ENCODE results near the gene LRP6. TPM values are rescaled to one million over a fixed set of nuclear protein-coding genes. Genes with fewer than 3 reads are reported as not detected.

The LRP6 gene
- total and polyA plus RNA-seq, 4 donors: 14.7 to 76.8 (median 23.2) TPM

GRCh38 chr12:12185414-12185813 is 81.4 kb downstream of the LRP6 start:
- Histone ChIP-seq H3K4me3 (ENCODE audit: low read depth in 1 of 3, low read length in 3 of 3) (no peak overlapping the region), H3K27ac (ENCODE audit: low read depth in 1 of 2, low read length in 2 of 2) (no peak overlapping the region), H3K36me3 (ENCODE audit: control insufficient read depth in 4 of 4, insufficient read depth in 3 of 4, low read depth in 1 of 4, low read length in 3 of 4) (peaks cover 0 to 15% (median 6%) of the 10 kb centered on the region in 4 donors), H3K4me1 (ENCODE audit: control insufficient read depth in 4 of 4, insufficient read depth in 4 of 4, low read length in 3 of 4) (peaks cover 0 to 6% (median 0%) of the 10 kb centered on the region in 4 donors), H3K9me3 (ENCODE audit: control insufficient read depth in 4 of 4, low read length in 3 of 4) (no peaks in the 10 kb centered on the region), H3K9ac (ENCODE audit: low read depth in 1 of 2, low read length in 2 of 2) (no peak overlapping the region), H3K27me3 (ENCODE audit: control insufficient read depth in 4 of 4, insufficient read depth in 4 of 4, low read length in 3 of 4) (no peaks in the 10 kb centered on the region)
- WGBS: 64% methylated on average over 2 of the region's 2 CpGs
- no peak for DNase-seq (ENCODE audit: low spot score)
- TF ChIP-seq, protein P1, sequence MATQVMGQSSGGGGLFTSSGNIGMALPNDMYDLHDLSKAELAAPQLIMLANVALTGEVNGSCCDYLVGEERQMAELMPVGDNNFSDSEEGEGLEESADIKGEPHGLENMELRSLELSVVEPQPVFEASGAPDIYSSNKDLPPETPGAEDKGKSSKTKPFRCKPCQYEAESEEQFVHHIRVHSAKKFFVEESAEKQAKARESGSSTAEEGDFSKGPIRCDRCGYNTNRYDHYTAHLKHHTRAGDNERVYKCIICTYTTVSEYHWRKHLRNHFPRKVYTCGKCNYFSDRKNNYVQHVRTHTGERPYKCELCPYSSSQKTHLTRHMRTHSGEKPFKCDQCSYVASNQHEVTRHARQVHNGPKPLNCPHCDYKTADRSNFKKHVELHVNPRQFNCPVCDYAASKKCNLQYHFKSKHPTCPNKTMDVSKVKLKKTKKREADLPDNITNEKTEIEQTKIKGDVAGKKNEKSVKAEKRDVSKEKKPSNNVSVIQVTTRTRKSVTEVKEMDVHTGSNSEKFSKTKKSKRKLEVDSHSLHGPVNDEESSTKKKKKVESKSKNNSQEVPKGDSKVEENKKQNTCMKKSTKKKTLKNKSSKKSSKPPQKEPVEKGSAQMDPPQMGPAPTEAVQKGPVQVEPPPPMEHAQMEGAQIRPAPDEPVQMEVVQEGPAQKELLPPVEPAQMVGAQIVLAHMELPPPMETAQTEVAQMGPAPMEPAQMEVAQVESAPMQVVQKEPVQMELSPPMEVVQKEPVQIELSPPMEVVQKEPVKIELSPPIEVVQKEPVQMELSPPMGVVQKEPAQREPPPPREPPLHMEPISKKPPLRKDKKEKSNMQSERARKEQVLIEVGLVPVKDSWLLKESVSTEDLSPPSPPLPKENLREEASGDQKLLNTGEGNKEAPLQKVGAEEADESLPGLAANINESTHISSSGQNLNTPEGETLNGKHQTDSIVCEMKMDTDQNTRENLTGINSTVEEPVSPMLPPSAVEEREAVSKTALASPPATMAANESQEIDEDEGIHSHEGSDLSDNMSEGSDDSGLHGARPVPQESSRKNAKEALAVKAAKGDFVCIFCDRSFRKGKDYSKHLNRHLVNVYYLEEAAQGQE (IDR thresholded peaks at IDR 0.05): no peak
- TF ChIP-seq ZBTB33 (IDR thresholded peaks at IDR 0.05) (no peak), HNF4A (conservative IDR thresholded peaks at IDR 0.05) (no peak), TAF1 (conservative IDR thresholded peaks at IDR 0.05) (no peak), SP1 (IDR thresholded peaks at IDR 0.05) (no peak), NR2F2 (IDR thresholded peaks at IDR 0.05) (no peak), RXRA (IDR thresholded peaks at IDR 0.05) (no peak), HNF4G (IDR thresholded peaks at IDR 0.05) (no peak), RAD21 (IDR thresholded peaks at IDR 0.05) (no peak), EGR1 (IDR thresholded peaks at IDR 0.05; ENCODE audit: low read depth in 2 of 2) (no peak), FOXA2 (IDR thresholded peaks at IDR 0.05) (no peak), CTCF (IDR thresholded peaks at IDR 0.05; ENCODE audit: low read depth, low read length, missing input control) (no peak), YY1 (IDR thresholded peaks at IDR 0.05) (no peak)
- TF ChIP-seq, protein P2, sequence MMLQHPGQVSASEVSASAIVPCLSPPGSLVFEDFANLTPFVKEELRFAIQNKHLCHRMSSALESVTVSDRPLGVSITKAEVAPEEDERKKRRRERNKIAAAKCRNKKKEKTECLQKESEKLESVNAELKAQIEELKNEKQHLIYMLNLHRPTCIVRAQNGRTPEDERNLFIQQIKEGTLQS (IDR thresholded peaks at IDR 0.05): no peak

- no peak overlapping the region for H3K27ac ChIP-seq (ENCODE audit: low read depth in 1 of 2, low read length in 2 of 2)
- peaks cover 0 to 6% (median 0%) of the 10 kb centered on the region in 4 donors for H3K4me1 ChIP-seq (ENCODE audit: control insufficient read depth in 4 of 4, insufficient read depth in 4 of 4, low read length in 3 of 4)
- peaks cover 0 to 17% (median 6%) of the 10 kb centered on the region in 4 donors for H3K36me3 ChIP-seq (ENCODE audit: control insufficient read depth in 4 of 4, insufficient read depth in 3 of 4, low read depth in 1 of 4, low read length in 3 of 4)
- 92% methylated on average over 1 of the region's 1 CpG for WGBS
- no peaks in the 10 kb centered on the region for H3K27me3 ChIP-seq (ENCODE audit: control insufficient read depth in 4 of 4, insufficient read depth in 4 of 4, low read length in 3 of 4)
- TF ChIP-seq FOXA2 (IDR thresholded peaks at IDR 0.05) (no peak), HNF4G (IDR thresholded peaks at IDR 0.05) (no peak), ZBTB33 (IDR thresholded peaks at IDR 0.05) (no peak), TAF1 (conservative IDR thresholded peaks at IDR 0.05) (no peak), JUND (IDR thresholded peaks at IDR 0.05) (no peak), NR2F2 (IDR thresholded peaks at IDR 0.05) (peak; percentile 36)
- TF ChIP-seq, protein P2 (IDR thresholded peaks at IDR 0.05): no peak
- TF ChIP-seq, protein P3, sequence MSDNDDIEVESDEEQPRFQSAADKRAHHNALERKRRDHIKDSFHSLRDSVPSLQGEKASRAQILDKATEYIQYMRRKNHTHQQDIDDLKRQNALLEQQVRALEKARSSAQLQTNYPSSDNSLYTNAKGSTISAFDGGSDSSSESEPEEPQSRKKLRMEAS (IDR thresholded peaks at IDR 0.05): no peak
- DNase-seq (ENCODE audit: low spot score): no peak
- H3K9me3 ChIP-seq (ENCODE audit: control insufficient read depth in 4 of 4, low read length in 3 of 4): no peaks in the 10 kb centered on the region
- no peak overlapping the region for H3K9ac ChIP-seq (ENCODE audit: low read depth in 1 of 2, low read length in 2 of 2)
- no peak overlapping the region for H3K4me3 ChIP-seq (ENCODE audit: low read depth in 1 of 3, low read length in 3 of 3)
Observed at GRCh38 chr12:12182703-12183365, 84.0 kb downstream of the LRP6 start.
